K562 (cell line): ENCODE data around the gene IGFBP7. TPM values are rescaled to one million over a fixed set of nuclear protein-coding genes. Genes with fewer than 3 reads are reported as not detected.

Experiments
- ATAC-seq: fragments of 200-7000 bp; cut with Tn5 transposase; 3 replicates; pipeline ENCODE4 v1.9.1; 2020; ENCODE audit warnings: moderate library complexity
- BruUV-seq: library from RNA; stranded (reverse); fragments of 400-500 nt; replicated peaks from 2 replicates; lab custom pipeline; 2021; lab: Mats Ljungman, UMichigan
- CTCF ChIA-PET: fragments of 300-600 bp; formaldehyde crosslinking; extraction: SDS; loops from one replicate; lab custom pipeline; 2021; ENCODE audit warnings: low intra/inter-chr PET ratio; lab: Yijun Ruan, JAX
- POLR2A ChIA-PET: fragments of 300-600, 350-650 bp; sonication (Branson Sonifier 250); formaldehyde crosslinking; extraction: SDS; loops from one replicate; lab custom pipeline; 2021; ENCODE audit warnings: antibody characterized with exemption, inconsistent platforms; lab: Yijun Ruan, JAX
- DNase-seq, 4 experiments: peaks; one replicate each; pipeline versions ENCODE4 v3.0.0 to v3.0.0-alpha.2; 2011 to 2018; ENCODE audit warnings: low spot score in 3 of 4, mixed read lengths in 3 of 4; ENCODE audit errors: extremely low read depth in 1 of 4
- FAIRE-seq: peaks from 2 replicates; lab custom pipeline; 2011; peaks lifted over from hg19 to GRCh38; lab: Jason Lieb, UNC
- H2AFZ ChIP-seq: 2 replicates; pipeline ENCODE4 v1.6.0; 2011; ENCODE audit warnings: low read depth, low read length, control low read depth, inconsistent platforms
- H3K27ac ChIP-seq: fragments of 200-600 bp; 3 replicates; pipeline ENCODE4 v1.8.0; 2011; ENCODE audit warnings: low read depth, mild to moderate bottlenecking, control low read depth, inconsistent platforms, low read length, moderate library complexity, mixed read lengths; ENCODE audit errors: extremely low read depth
- H3K27me3 ChIP-seq, 2 experiments: fragments of 300-600 bp in 1 of 2; 2 replicates in 1 of 2; 3 replicates in 1 of 2; pipeline versions ENCODE4 v1.6.0 to v1.8.0; 2011; ENCODE audit warnings: inconsistent platforms in 2 of 2, low read length in 2 of 2, mild to moderate bottlenecking in 1 of 2, mixed read lengths in 1 of 2, moderate library complexity in 1 of 2; ENCODE audit not compliant: control insufficient read depth in 2 of 2, insufficient read depth in 2 of 2
- H3K36me3 ChIP-seq: fragments of 300-600 bp; 3 replicates; pipeline ENCODE4 v1.8.0; 2011; ENCODE audit warnings: mild to moderate bottlenecking, low read length, inconsistent platforms; ENCODE audit not compliant: control insufficient read depth, insufficient read depth
- H3K4me1 ChIP-seq, 2 experiments: fragments of 200-600 bp in 1 of 2; replicated peaks in 1 of 2; 2 replicates in 1 of 2; 3 replicates in 1 of 2; pipeline versions ENCODE4 v1.5.1 to v1.8.0; 2011; ENCODE audit warnings: inconsistent platforms in 2 of 2, low read length in 2 of 2, mild to moderate bottlenecking in 1 of 2, mixed read lengths in 1 of 2, moderate library complexity in 1 of 2; ENCODE audit not compliant: control insufficient read depth in 2 of 2, insufficient read depth in 2 of 2
- H3K4me2 ChIP-seq: 2 replicates; pipeline ENCODE4 v1.6.1; 2011; ENCODE audit warnings: low read length, control low read depth, inconsistent platforms, mixed read lengths; ENCODE audit not compliant: insufficient read depth
- H3K4me3 ChIP-seq: fragments of 200-600 bp; sonication (generic), shearing (Covaris generic); 2 replicates; pipeline ENCODE4 v1.5.1; 2016; ENCODE audit warnings: control low read depth, inconsistent platforms
- H3K79me2 ChIP-seq: fragments of 200-600 bp; 3 replicates; pipeline ENCODE4 v1.8.0; 2011; ENCODE audit warnings: low read length, inconsistent platforms; ENCODE audit not compliant: control insufficient read depth, insufficient read depth
- H3K9ac ChIP-seq, 2 experiments: 2 replicates each; pipeline versions ENCODE4 v1.6.0 to v1.6.1; 2011; ENCODE audit warnings: low read depth in 2 of 2, low read length in 2 of 2, control low read depth in 1 of 2, inconsistent platforms in 1 of 2, mild to moderate bottlenecking in 1 of 2, mixed read lengths in 1 of 2; ENCODE audit not compliant: insufficient read depth in 1 of 2
- H3K9me1 ChIP-seq: one replicate; pipeline ENCODE4 v1.6.0; 2011; ENCODE audit warnings: inconsistent platforms, mild to moderate bottlenecking, low read length, moderate library complexity; ENCODE audit not compliant: control insufficient read depth, insufficient read depth
- H3K9me3 ChIP-seq: replicated peaks from 2 replicates; pipeline ENCODE4 v1.5.1; 2011; ENCODE audit warnings: low read depth, low read length, inconsistent platforms; ENCODE audit not compliant: control insufficient read depth, insufficient read depth
- H4K20me1 ChIP-seq: replicated peaks from 2 replicates; pipeline ENCODE4 v1.6.1; 2011; ENCODE audit warnings: low read length, inconsistent platforms, mixed read lengths; ENCODE audit not compliant: control insufficient read depth, insufficient read depth
- BCL6 ChIP-seq: fragments of 250-450 bp; sonication (Bioruptor Pico); IDR thresholded peaks from 2 replicates; pipeline ENCODE4 v1.4.0; 2020
- BRF2 ChIP-seq: IDR thresholded peaks from 3 replicates; pipeline ENCODE4 v1.6.1; 2011; ENCODE audit warnings: borderline replicate concordance, mild to moderate bottlenecking; ENCODE audit not compliant: insufficient read length, insufficient read depth
- DMBX1 ChIP-seq: fragments of 250-450 bp; sonication (Bioruptor Pico); IDR thresholded peaks from 2 replicates; pipeline ENCODE4 v1.8.0; 2022; ENCODE audit warnings: inconsistent platforms, mild to moderate bottlenecking, moderate library complexity, borderline replicate concordance
- E2F6 ChIP-seq, 2 experiments: IDR thresholded peaks; 2 replicates each; pipeline ENCODE4 v1.6.1; 2011; ENCODE audit warnings: borderline replicate concordance in 1 of 2, control low read depth in 1 of 2, low read depth in 1 of 2, low read length in 1 of 2, mild to moderate bottlenecking in 1 of 2, mixed read lengths in 1 of 2, moderate library complexity in 1 of 2; ENCODE audit not compliant: insufficient read depth in 1 of 2, insufficient read length in 1 of 2, poor library complexity in 1 of 2, severe bottlenecking in 1 of 2; ENCODE audit errors: extremely low read depth in 1 of 2
- HDAC8 ChIP-seq: fragments of 450-650 bp; IDR thresholded peaks from 2 replicates; pipeline ENCODE4 v1.6.1; 2016; ENCODE audit warnings: mild to moderate bottlenecking, missing genetic modification characterization, moderate library complexity, missing compliant biosample characterization
- JUND ChIP-seq, 2 experiments: IDR thresholded peaks; 2 replicates in 1 of 2; 3 replicates in 1 of 2; pipeline ENCODE4 v1.6.1; 2011; ENCODE audit warnings: borderline replicate concordance in 2 of 2, low read depth in 2 of 2, low read length in 2 of 2, improper control_type of control experiment in 1 of 2, missing biosample characterization in 1 of 2, missing genetic modification characterization in 1 of 2, missing genetic modification reagents in 1 of 2
- NR4A1 ChIP-seq, 2 experiments: fragments of 250-450 bp in 1 of 2; fragments of 450-650 bp in 1 of 2; sonication (Bioruptor Pico) in 1 of 2; IDR thresholded peaks; 2 replicates each; pipeline versions ENCODE4 v1.4.0 to v1.6.1; 2016 to 2020; ENCODE audit warnings: mild to moderate bottlenecking in 2 of 2, missing compliant biosample characterization in 1 of 2, missing genetic modification characterization in 1 of 2, moderate library complexity in 1 of 2
- PATZ1 ChIP-seq: fragments of 250-450 bp; sonication (Bioruptor Pico); IDR thresholded peaks from 2 replicates; pipeline ENCODE4 v1.5.0; 2020; ENCODE audit warnings: mild to moderate bottlenecking, borderline replicate concordance
- SMAD3 ChIP-seq: fragments of 450-650 bp; formaldehyde crosslinking; conservative IDR thresholded peaks from 2 replicates; pipeline ENCODE4 v1.4.0; 2020; ENCODE audit warnings: mild to moderate bottlenecking
- STAT6 ChIP-seq: sonication (generic); formaldehyde crosslinking; IDR thresholded peaks from 2 replicates; pipeline ENCODE4 v1.8.1; 2023; ENCODE audit warnings: mild to moderate bottlenecking, missing genetic modification reagents
- ZFP91 ChIP-seq: sonication (generic); formaldehyde crosslinking; IDR thresholded peaks from 2 replicates; pipeline ENCODE4 v1.8.0; 2022; ENCODE audit warnings: mild to moderate bottlenecking, missing genetic modification reagents
- WGBS: fragments of 100-300 bp; shearing (Covaris generic); methylation state at CpG from one replicate; pipeline ENCODE4 v1.1.6; 2016; ENCODE audit warnings: low coverage, mixed read lengths; ENCODE audit not compliant: insufficient coverage; ENCODE audit errors: missing lambda C conversion rate; 5-methylcytosine and 5-hydroxymethylcytosine counted together
- in situ Hi-C: fragments of 300-500 bp; cut with MboI; formaldehyde crosslinking; loops from 4 replicates; pipeline ENCODE4 v1.15.0; 2018; ENCODE audit warnings: inconsistent platforms, mixed read lengths
- intact Hi-C: fragments of 100-400 bp; cut with micrococcal nuclease; formaldehyde crosslinking; loops from 2 replicates; pipeline ENCODE4 v1.14.2; 2022
- polyA plus RNA-seq, 8 experiments: library from polyadenylated mRNA; depleted of rRNA in 4 of 8; stranded (reverse) in 5 of 8; unstranded in 3 of 8; fragments of >200 nt; fragmentation: Nextera tagmentation in 2 of 8; fragmentation: Illumina TruSeq in 1 of 8; extraction: Ambion mirVana in 2 of 8; extraction: Trizol in 1 of 8; gene quantifications; 2 replicates each; pipeline versions ENCODE4 v1.2.1 to v1.2.3, GENCODE V29; 2011 to 2014; ENCODE audit warnings: inconsistent platforms in 1 of 8, missing spikeins in 1 of 8
- total RNA-seq, 7 experiments: library from RNA; depleted of rRNA in 6 of 7; stranded (reverse); fragments of >200 nt in 6 of 7; fragmentation: Illumina TruSeq in 2 of 7; extraction: Trizol in 2 of 7; gene quantifications; 2 replicates each; pipeline versions ENCODE4 v1.2.1 to v1.2.3, GENCODE V29; 2011 to 2021; ENCODE audit warnings: low replicate concordance in 1 of 7

IGFBP7 gene
- total and polyA plus RNA-seq, 9 of the 15 experiments (the other 6 are each of a cell fraction or from before 2014, with no cell fraction given) = 0.27 to 0.49 (median 0.29) TPM; not detected in 6

GRCh38 chr4:57098415-57098814, 11.8 kb downstream of the IGFBP7 start:
- in situ Hi-C loops = no loop called here
- no peaks in the 10 kb centered on the region for H3K9me1 ChIP-seq
- ChIA-PET POLR2A (interaction anchor here (0.8 kb wide), 1 partner anchor 21 kb away, joined by 3 read pairs; no protein-coding TSS in a partner anchor), CTCF (no interaction called here)
- BruUV-seq = no TSS peak
- no peaks in the 10 kb centered on the region for H3K36me3 ChIP-seq
- H3K27me3 ChIP-seq = no peaks in the 10 kb centered on the region
- no peak overlapping the region for H3K4me3 ChIP-seq
- H2AFZ ChIP-seq = no peak overlapping the region
- intact Hi-C loops = no loop called here
- no peak for ATAC-seq
- H3K27ac ChIP-seq = no peak overlapping the region
- H3K4me2 ChIP-seq = no peak overlapping the region
- no peak for DNase-seq
- WGBS = 0% methylated on average over 5 of the region's 5 CpGs
- no peaks in the 10 kb centered on the region for H3K4me1 ChIP-seq
- FAIRE-seq = no peak
- no peaks in the 10 kb centered on the region for H3K79me2 ChIP-seq
- no peaks in the 10 kb centered on the region for H4K20me1 ChIP-seq
- H3K9me3 ChIP-seq = no peaks in the 10 kb centered on the region
- no peak overlapping the region for H3K9ac ChIP-seq
- TF ChIP-seq NR4A1 (CRISPR knock-in tag; IDR thresholded peaks at IDR 0.05) (no peak), NR4A1 (tag; IDR thresholded peaks at IDR 0.05) (no peak), BRF2 (no peak), DMBX1 (CRISPR knock-in tag) (no peak), HDAC8 (tag) (no peak), E2F6 (IDR thresholded peaks at IDR 0.05; ENCODE audit: borderline replicate concordance in 1 of 2, extremely low read depth in 1 of 2, insufficient read depth in 1 of 2, insufficient read length in 1 of 2, low read depth in 1 of 2, low read length in 1 of 2, poor library complexity in 1 of 2, severe bottlenecking in 1 of 2) (no peak), ZFP91 (CRISPR knock-in tag) (no peak), BCL6 (CRISPR knock-in tag) (no peak), JUND (IDR thresholded peaks at IDR 0.05; ENCODE audit: borderline replicate concordance, low read depth, low read length) (no peak), JUND (tag; IDR thresholded peaks at IDR 0.05; ENCODE audit: borderline replicate concordance, low read depth, low read length) (no peak), PATZ1 (CRISPR knock-in tag) (no peak), STAT6 (no peak), SMAD3 (CRISPR knock-in tag) (no peak)
